IMR-90 (cell line): ENCODE results near the gene KIF3A. TPM values are rescaled to one million over a fixed set of nuclear protein-coding genes. Genes with fewer than 3 reads are reported as not detected.

Experiments
- ATAC-seq: fragments of 200-7000 bp; cut with Tn5 transposase; 2 replicates; pipeline ENCODE4 v1.9.1; 2020; ENCODE audit warnings: low read depth, mild to moderate bottlenecking, moderate library complexity
- BruUV-seq: library from RNA; stranded (reverse); fragments of 400-500 nt; replicated peaks from 2 replicates; lab custom pipeline; 2021; lab: Mats Ljungman, UMichigan
- CTCF ChIA-PET: fragments of 300-600 bp; formaldehyde crosslinking; extraction: SDS; loops from one replicate; lab custom pipeline; 2021; ENCODE audit warnings: antibody characterized with exemption; lab: Yijun Ruan, JAX
- POLR2A ChIA-PET: fragments of 300-600 bp; sonication (Branson Sonifier 250); formaldehyde crosslinking; loops from one replicate; lab custom pipeline; 2022; ENCODE audit warnings: antibody characterized with exemption; ENCODE audit not compliant: unreplicated experiment; lab: Charles Lee
- DNase-seq: peaks from one replicate; pipeline ENCODE4 v3.0.0; 2013
- H2AFZ ChIP-seq: replicated peaks from 2 replicates; pipeline ENCODE3; 2013; ENCODE audit warnings: low read length, mild to moderate bottlenecking; ENCODE audit not compliant: poor library complexity
- H2AK5ac ChIP-seq: 2 replicates; pipeline ENCODE4 v1.6.1; 2013; ENCODE audit warnings: low read depth, low read length, inconsistent platforms
- H2AK9ac ChIP-seq: replicated peaks from 2 replicates; pipeline ENCODE3; 2013; ENCODE audit warnings: mild to moderate bottlenecking, low read depth, low read length, moderate library complexity; ENCODE audit not compliant: poor library complexity
- H2BK120ac ChIP-seq: 2 replicates; pipeline ENCODE4 v1.6.1; 2013; ENCODE audit warnings: low read depth, low read length, inconsistent platforms
- H2BK15ac ChIP-seq: 3 replicates; pipeline ENCODE4 v1.6.1; 2013; ENCODE audit warnings: low read depth, low read length, inconsistent platforms
- H2BK20ac ChIP-seq: 2 replicates; pipeline ENCODE4 v1.6.1; 2013; ENCODE audit warnings: low read depth, mild to moderate bottlenecking, inconsistent platforms, low read length, moderate library complexity
- H2BK5ac ChIP-seq: 2 replicates; pipeline ENCODE4 v1.6.1; 2013; ENCODE audit warnings: mild to moderate bottlenecking, low read depth, low read length, inconsistent platforms; ENCODE audit not compliant: poor library complexity, severe bottlenecking
- H3K14ac ChIP-seq: replicated peaks from 2 replicates; pipeline ENCODE4 v1.6.1; 2013; ENCODE audit warnings: low read depth, low read length, inconsistent platforms
- H3K18ac ChIP-seq: 2 replicates; pipeline ENCODE4 v1.6.1; 2013; ENCODE audit warnings: low read depth, low read length, control low read depth
- H3K23ac ChIP-seq: 2 replicates; pipeline ENCODE4 v1.6.1; 2013; ENCODE audit warnings: low read depth, low read length, inconsistent platforms
- H3K27ac ChIP-seq: 2 replicates; pipeline ENCODE4 v1.5.1; 2013; ENCODE audit warnings: mild to moderate bottlenecking, control low read depth, low read length; ENCODE audit not compliant: insufficient read depth
- H3K27me3 ChIP-seq: 2 replicates; pipeline ENCODE4 v1.6.1; 2013; ENCODE audit warnings: low read length; ENCODE audit not compliant: control insufficient read depth, insufficient read depth
- H3K36me3 ChIP-seq: 2 replicates; pipeline ENCODE4 v1.6.1; 2013; ENCODE audit warnings: low read length, mixed read lengths; ENCODE audit not compliant: control insufficient read depth, insufficient read depth
- H3K4ac ChIP-seq: 2 replicates; pipeline ENCODE4 v1.6.1; 2013; ENCODE audit warnings: low read depth, low read length, inconsistent platforms
- H3K4me1 ChIP-seq: 2 replicates; pipeline ENCODE4 v1.6.1; 2013; ENCODE audit warnings: low read length, mixed read lengths; ENCODE audit not compliant: control insufficient read depth, insufficient read depth
- H3K4me2 ChIP-seq: 2 replicates; pipeline ENCODE4 v1.6.1; 2013; ENCODE audit warnings: low read depth, mild to moderate bottlenecking, control low read depth, low read length, moderate library complexity
- H3K4me3 ChIP-seq: 2 replicates; pipeline ENCODE4 v1.5.1; 2013; ENCODE audit warnings: low read depth, mild to moderate bottlenecking, control low read depth, low read length, moderate library complexity; ENCODE audit not compliant: insufficient read depth
- H3K56ac ChIP-seq: 2 replicates; pipeline ENCODE4 v1.6.1; 2013; ENCODE audit warnings: low read length, inconsistent platforms; ENCODE audit not compliant: insufficient read depth; ENCODE audit errors: extremely low read depth
- H3K79me1 ChIP-seq, 2 experiments: 2 replicates each; pipeline ENCODE4 v1.6.1; 2013; ENCODE audit warnings: low read length in 2 of 2, inconsistent platforms in 1 of 2, low read depth in 1 of 2
- H3K9ac ChIP-seq: 2 replicates; pipeline ENCODE4 v1.6.1; 2013; ENCODE audit warnings: low read depth, low read length, control low read depth
- H3K9me1 ChIP-seq: 2 replicates; pipeline ENCODE4 v1.6.1; 2013; ENCODE audit warnings: low read length, inconsistent platforms; ENCODE audit not compliant: insufficient read depth
- H3K9me3 ChIP-seq: 2 replicates; pipeline ENCODE4 v1.6.1; 2013; ENCODE audit warnings: low read length; ENCODE audit not compliant: control insufficient read depth, insufficient read depth
- H4K20me1 ChIP-seq: 2 replicates; pipeline ENCODE4 v1.6.1; 2013; ENCODE audit warnings: low read length, inconsistent platforms; ENCODE audit not compliant: insufficient read depth
- H4K5ac ChIP-seq: 2 replicates; pipeline ENCODE4 v1.6.1; 2013; ENCODE audit warnings: mild to moderate bottlenecking, low read depth, low read length, control low read depth
- H4K8ac ChIP-seq, 2 experiments: 2 replicates each; pipeline ENCODE4 v1.6.1; 2013; ENCODE audit warnings: low read depth in 2 of 2, low read length in 2 of 2, control low read depth in 1 of 2, inconsistent platforms in 1 of 2
- H4K91ac ChIP-seq: 2 replicates; pipeline ENCODE4 v1.6.1; 2013; ENCODE audit warnings: low read depth, low read length, inconsistent platforms; ENCODE audit not compliant: insufficient read depth
- CEBPB ChIP-seq: IDR thresholded peaks from 2 replicates; pipeline ENCODE4 v1.6.1; 2012; ENCODE audit warnings: low read depth, low read length, improper control_type of control experiment
- FOS ChIP-seq: fragments of 150-350 bp; IDR thresholded peaks from 2 replicates; pipeline ENCODE4 v1.6.1; 2016; ENCODE audit warnings: low read depth, low read length
- MAFK ChIP-seq: IDR thresholded peaks from 2 replicates; pipeline ENCODE4 v1.6.1; 2012; ENCODE audit warnings: low read depth, low read length, improper control_type of control experiment
- POLR2A ChIP-seq: IDR thresholded peaks from 2 replicates; pipeline ENCODE4 v1.6.1; 2012; ENCODE audit warnings: mild to moderate bottlenecking, low read depth, low read length
- RFX5 ChIP-seq: IDR thresholded peaks from 2 replicates; pipeline ENCODE4 v1.8.0; 2012; ENCODE audit warnings: low read depth, mild to moderate bottlenecking, low read length, moderate library complexity
- WGBS, 2 experiments: methylation state at CpG; one replicate each; pipeline versions ENCODE4 v1.1.5 to v1.1.7; 2013; ENCODE audit warnings: missing lambda C conversion rate in 2 of 2; ENCODE audit not compliant: insufficient read length in 1 of 2; ENCODE audit errors: extremely low coverage in 2 of 2; 5-methylcytosine and 5-hydroxymethylcytosine counted together
- dilution Hi-C: fragments of 300-500 bp; cut with HindIII; formaldehyde crosslinking; loops from one replicate; pipeline ENCODE4 v1.14.3; 2018; ENCODE audit warnings: low sequenced_read_pairs; ENCODE audit not compliant: unreplicated experiment
- in situ Hi-C: fragments of 300-500 bp; cut with MboI; formaldehyde crosslinking; loops from 3 replicates; pipeline ENCODE4 v1.14.3; 2019; ENCODE audit warnings: low sequenced_read_pairs, inconsistent platforms, mixed read lengths
- intact Hi-C: fragments of 100-400 bp; cut with micrococcal nuclease; formaldehyde crosslinking; loops from 2 replicates; pipeline ENCODE4 v1.10.0; 2022
- polyA plus RNA-seq, 3 experiments: library from polyadenylated mRNA; depleted of rRNA; stranded (reverse); fragments of >200 nt; gene quantifications; 2 replicates each; pipeline ENCODE4 v1.2.3, GENCODE V29; 2012; ENCODE audit warnings: low replicate concordance in 1 of 3
- total RNA-seq: library from RNA; depleted of rRNA; stranded (reverse); fragments of >200 nt; gene quantifications from 2 replicates; pipeline ENCODE4 v1.2.3, GENCODE V29; 2012
- TF ChIP-seq, protein P1 (sequence below): conservative IDR thresholded peaks from 2 replicates; pipeline ENCODE4 v1.5.1; 2012; ENCODE audit warnings: mild to moderate bottlenecking, low read depth, low read length, improper control_type of control experiment

The KIF3A gene
- total and polyA plus RNA-seq, 2 of the 4 experiments (the other 2 are of a cell fraction) = 4.3 to 4.5 TPM

DNA sequence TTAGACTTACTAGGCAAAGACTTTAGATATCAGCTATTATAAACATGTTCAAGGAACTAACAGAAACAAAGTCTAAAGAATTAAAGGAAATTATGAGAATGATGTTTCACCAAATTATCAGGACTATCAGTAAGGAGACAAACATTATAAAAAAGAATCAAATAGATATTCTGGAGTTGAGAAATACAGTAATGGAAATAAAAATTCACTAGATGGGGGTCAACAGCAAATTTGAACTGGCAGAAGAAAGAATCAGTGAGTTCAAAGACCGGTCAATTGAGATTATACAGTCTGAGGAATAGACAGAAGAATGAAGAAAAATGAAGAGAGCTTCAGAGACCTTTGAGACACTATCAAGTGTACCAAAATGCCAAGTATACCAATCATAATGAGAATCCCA, 89.0 kb downstream of the KIF3A start:
- Histone ChIP-seq H3K9me3 (peaks cover 8% of the 10 kb centered on the region; the same call in 1 of the 2 replicates), H3K4me3 (no peak overlapping the region), H3K18ac (no peak overlapping the region), H3K9me1 (no peaks in the 10 kb centered on the region), H3K27me3 (no peaks in the 10 kb centered on the region), H3K9ac (no peak overlapping the region), H2AK9ac (no peak overlapping the region), H3K4me2 (no peak overlapping the region), H2AFZ (no peak overlapping the region), H3K36me3 (no peaks in the 10 kb centered on the region), H3K79me1 (no peaks in the 10 kb centered on the region), H2BK120ac (no peak overlapping the region), H3K14ac (no peak overlapping the region), H3K4ac (no peak overlapping the region), H3K56ac (no peak overlapping the region), H3K27ac (no peak overlapping the region), H4K91ac (no peak overlapping the region), H4K20me1 (no peaks in the 10 kb centered on the region), H3K4me1 (no peaks in the 10 kb centered on the region), H2BK20ac (no peak overlapping the region), H2BK5ac (no peak overlapping the region), H3K23ac (no peak overlapping the region), H2BK15ac (no peak overlapping the region), H4K5ac (no peak overlapping the region), H4K8ac (no peak overlapping the region), H2AK5ac (no peak overlapping the region)
- TF ChIP-seq POLR2A (no peak), FOS (no peak), RFX5 (no peak), MAFK (no peak), CEBPB (no peak)
- TF ChIP-seq, protein P1, sequence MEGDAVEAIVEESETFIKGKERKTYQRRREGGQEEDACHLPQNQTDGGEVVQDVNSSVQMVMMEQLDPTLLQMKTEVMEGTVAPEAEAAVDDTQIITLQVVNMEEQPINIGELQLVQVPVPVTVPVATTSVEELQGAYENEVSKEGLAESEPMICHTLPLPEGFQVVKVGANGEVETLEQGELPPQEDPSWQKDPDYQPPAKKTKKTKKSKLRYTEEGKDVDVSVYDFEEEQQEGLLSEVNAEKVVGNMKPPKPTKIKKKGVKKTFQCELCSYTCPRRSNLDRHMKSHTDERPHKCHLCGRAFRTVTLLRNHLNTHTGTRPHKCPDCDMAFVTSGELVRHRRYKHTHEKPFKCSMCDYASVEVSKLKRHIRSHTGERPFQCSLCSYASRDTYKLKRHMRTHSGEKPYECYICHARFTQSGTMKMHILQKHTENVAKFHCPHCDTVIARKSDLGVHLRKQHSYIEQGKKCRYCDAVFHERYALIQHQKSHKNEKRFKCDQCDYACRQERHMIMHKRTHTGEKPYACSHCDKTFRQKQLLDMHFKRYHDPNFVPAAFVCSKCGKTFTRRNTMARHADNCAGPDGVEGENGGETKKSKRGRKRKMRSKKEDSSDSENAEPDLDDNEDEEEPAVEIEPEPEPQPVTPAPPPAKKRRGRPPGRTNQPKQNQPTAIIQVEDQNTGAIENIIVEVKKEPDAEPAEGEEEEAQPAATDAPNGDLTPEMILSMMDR = no peak
- intact Hi-C loops = no loop called here
- BruUV-seq = no TSS peak
- WGBS, 2 experiments = no CpG with 5 or more reads among the region's 1 CpG
- ChIA-PET POLR2A (no interaction called here), CTCF (no interaction called here)
- dilution Hi-C loops = no loop called here
- no peak for ATAC-seq
- DNase-seq = no peak
- in situ Hi-C loops = no loop called here
